Putamen (tissue), 1 donor: ENCODE results near the gene SMOC2.
"Not testable (repeated sequence)": the region's sequence is repeated elsewhere in the genome, so short reads cannot be mapped to it uniquely, and the experiment has no call there.

Source experiments
- DNase-seq: peaks from one replicate; pipeline ENCODE4 v3.0.0-alpha.2; 2016; ENCODE audit warnings: low spot score

SMOC2 gene

DNA sequence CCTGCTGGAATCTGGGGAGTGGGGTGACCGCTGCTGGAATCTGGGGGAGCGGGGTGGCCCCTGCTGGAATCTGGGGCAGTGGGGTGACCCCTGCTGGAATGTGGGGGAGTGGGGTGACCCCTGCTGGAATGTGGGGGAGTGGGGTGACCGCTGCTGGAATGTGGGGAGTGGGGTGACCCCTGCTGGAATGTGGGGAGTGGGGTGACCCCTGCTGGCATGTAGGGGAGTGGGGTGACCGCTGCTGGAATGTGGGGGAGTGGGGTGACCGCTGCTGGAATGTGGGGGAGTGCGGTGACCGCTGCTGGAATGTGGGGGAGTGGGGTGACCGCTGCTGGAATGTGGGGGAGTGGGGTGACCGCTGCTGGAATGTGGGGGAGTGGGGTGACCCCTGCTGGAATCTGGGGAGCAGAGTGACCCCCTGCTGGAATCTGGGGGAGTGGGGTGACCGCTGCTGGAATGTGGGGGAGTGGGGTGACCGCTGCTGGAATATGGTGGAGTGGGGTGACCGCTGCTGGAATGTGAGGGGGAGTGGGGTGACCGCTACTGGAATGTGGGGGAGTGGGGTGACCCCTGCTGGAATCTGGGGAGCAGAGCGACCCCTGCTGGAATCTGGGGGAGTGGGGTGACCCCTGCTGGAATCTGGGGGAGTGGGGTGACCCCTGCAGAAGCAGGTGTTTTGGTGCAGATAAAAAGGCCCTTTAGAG is 97.4 kb downstream of the SMOC2 start:
- not testable (repeated sequence) for DNase-seq

DNA sequence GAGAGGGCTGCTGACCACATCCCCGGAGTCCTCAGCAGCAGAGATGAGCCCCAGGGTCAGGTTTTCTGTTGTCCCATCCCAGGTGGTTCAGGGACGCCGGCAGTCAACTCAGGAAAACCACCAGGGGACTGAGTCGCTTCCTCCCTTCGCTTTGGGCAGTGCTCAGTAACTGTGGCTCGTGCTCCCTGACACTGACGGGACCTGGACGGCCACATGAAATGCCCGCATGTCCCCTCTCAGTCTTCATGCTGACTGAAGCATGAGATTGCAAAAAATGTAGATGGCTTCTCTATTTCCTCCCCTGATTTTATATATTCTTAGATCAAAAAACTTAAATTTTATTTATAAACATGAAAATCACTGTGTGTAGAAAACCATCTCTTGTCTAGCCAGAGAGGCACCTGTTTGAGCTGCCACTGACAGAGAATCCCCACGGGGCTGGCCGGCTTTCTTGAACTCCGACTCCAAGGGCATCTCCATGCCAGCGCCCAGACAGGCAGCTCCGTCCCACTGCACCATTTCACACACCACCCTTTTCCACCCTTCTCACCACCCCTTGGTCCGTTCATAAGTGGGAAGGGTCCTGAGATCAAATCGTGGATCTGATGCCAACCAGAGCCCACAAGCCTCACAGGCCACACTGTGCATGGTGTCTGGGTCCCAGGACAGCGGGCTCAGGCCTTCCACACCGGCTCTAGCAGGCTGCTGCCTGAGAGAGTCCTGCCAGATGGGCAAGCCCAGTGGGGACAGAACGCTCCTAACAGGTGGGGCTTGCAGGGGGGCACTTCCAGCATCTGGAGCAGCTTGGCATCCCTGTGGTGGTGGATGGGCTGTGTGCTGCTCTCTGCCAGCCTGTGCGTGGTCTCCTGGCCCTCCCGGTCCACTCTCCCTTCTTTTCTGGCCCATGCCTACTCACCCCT is 98.2 kb downstream of the SMOC2 start:
- DNase-seq, result no peak

DNA sequence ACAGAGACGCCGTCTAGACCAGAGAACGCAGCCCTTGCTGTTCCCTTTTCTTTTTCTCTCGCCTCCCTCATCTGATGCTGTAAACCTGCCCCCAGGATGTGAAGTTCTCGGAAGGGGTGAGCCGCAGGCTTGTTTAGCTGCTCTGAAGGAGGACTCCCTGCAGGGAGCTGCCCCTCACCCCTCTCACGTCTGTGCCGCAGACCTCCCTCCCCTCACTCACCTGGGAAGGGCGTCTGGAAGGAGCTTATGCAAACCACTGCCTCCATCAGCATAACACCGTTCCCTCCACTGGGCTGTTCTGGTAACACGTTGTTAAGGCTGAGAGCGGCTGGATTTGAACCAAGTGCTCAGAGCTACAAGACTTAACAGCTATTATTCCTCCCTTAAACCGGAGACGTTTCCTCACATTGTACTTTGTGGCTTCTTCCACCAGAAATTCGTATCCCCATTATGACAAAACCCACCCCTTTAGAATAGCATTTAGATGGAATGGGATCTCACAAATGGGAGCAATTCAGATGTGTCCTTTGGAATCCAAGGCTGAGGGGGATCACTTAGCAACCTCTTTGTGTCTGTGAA is 99.8 kb downstream of the SMOC2 start:
- DNase-seq, result no peak

DNA sequence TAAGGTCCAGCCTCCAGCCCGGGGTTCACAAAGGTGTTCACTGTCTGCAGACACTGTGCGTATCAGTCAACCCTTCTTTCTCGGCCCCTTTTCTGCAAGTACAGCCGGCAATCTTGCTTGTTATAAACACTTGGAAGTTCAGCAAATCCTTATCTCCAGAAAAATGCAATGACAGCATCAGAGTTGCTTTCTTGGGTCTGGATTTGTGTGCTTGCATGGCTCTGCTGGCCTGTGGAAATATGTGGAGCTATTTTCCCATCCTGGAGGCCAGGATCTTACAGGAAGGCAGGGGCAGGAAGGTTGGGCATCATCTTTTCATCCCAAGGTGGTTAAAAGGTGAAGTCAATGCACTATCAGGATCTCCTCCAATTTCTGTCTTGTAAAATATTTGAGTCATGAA is 100.3 kb downstream of the SMOC2 start:
- no peak for DNase-seq

DNA sequence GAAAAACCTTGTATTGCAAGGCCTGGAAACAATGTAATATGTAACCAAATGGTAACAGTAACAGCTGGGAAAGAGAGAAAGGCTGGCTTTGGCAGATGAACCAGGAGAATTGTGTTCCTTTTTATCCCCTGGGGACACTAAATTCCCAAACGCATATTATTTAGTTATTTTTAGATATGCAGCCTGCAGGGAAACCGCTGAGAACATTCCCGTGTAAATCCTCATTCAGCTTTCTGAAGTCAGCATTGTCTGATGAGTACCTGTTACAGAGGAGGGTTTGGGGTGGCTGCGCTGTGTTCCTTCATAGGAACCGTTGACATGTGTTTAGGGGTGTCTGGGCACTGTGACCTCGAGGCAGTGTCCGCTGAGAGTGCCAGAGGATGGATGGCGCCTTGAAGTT is 101.3 kb downstream of the SMOC2 start:
- no peak for DNase-seq

DNA sequence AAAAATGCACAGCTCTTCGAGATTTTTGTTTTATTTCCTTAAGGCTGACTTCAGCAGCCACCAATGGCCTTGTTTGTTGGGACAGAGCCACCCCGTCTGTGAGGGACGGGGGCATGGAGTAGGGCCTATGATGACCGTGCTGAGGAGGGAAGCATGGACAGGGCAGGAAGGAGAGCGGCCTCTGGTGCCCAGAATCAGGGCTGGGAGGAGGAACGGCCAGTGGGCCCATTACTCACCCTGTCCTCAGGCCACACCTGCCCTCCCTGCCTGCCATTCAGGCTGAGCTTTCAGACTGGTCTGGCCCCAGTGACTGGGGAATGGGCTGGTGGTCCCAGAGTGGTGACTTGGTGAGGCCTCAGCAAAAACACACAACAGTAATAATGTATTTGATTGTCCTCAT is 104.4 kb downstream of the SMOC2 start:
- DNase-seq, result no peak

DNA sequence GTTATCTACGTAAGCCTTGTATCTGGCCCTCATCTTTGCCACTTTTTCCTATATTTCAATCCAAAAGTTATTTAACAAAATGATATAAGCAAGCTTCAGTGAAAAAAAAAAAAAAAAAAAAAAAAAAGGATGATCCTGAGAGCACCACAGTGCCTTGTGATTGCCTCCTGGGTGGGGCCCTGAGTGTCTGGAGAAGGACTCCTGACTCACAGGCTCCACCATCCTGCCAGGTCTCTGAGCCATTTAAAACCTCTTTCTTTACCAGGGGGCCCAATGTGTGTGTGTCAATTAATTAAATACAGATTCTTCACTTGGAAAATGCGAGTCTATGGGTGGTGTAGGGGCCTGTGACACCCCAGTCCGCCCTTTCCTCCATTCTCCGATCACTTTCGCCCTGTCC is 105.2 kb downstream of the SMOC2 start:
- no peak for DNase-seq

DNA sequence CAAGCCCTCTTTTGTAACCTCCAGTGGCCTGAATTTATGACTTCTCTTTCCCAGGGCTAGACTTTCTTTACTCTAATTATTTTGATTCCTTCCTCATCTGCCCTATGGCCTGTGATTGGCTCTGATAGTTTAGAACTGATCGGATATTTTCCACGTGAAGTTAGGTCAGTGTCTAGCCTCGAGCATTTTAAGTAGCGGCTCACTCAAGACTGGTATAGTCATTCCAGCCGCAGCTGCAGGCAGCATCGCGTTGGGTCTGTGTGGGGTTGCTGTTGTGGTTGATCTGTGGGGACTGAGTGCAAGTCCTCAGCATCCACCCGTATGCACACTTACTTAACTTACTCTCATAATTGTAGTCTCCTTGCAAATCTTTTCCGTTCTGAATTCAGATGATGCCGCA is 105.7 kb downstream of the SMOC2 start:
- no peak for DNase-seq

DNA sequence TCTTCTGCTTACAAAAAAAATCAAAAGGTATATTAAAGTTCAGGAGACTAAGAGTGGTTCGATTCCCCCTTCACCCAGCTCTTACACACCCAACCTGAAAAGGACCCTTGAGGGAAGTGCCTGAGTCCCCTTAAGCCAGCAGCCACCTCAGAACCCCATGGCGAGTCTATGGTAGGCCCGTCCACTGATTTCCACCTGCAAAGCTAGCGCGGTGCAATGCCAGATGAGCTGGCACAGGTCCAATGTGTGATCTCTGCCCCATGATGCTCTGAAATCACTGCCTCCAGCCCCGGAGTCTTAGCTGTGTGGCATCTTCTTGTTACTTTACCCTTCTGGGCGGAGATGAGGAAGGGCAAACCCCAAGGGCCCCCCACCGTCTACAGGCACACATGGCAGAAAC is 109.3 kb downstream of the SMOC2 start:
- no peak for DNase-seq

DNA sequence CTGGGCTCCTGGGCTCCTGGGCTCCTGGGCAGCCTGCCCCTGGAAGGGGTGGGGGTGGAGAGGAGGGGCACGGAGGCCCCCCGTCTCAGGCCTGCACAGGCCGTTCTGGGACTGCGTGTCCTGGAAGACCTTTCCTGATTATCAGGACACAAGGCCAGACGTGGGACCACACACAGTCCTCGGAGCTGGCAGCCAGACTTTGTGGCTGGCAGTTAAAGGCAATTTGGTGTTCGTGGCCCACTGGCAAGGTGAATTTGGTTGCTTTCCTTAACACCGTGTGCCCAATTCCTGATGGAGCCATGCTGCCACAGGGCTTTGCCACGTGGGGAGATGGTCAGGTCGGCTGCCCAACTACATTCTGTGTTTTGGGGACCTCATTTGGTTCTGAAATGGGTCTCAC is 113.5 kb downstream of the SMOC2 start:
- no peak for DNase-seq

DNA sequence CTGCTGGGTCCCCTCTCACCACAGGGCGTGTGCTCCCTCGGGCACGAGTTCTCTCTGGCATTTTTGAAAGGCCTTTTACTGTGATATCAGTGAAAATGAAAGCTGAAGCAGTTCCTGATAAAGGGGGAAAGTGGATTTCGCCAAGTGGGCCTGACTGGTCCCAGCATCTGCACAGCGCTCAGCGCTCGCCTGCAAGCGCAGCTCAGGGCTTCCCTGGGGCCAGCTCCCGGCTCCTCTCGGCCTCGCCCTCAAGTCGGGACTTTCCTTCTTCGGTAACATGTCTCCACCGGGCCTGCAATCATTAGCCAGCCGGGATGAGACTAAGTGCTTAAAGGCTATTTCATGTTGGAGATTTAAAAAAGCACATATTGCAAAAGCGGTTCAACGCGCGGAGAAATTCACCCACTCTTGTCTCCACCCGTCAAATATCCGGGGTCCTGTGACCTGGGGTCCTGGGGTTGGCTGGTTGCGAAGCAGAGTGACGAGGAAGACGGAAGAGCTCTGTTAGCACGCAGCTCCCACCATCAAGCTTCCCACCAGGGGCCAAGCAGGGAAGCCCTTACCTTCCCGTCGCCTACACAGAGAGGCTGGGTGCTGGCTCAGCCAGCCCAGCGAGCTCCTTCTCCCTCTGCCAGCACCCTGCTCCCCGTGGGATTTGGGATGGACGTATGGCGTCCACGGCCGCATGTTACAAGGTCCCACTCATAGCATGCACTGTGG is 114.1 kb downstream of the SMOC2 start:
- no peak for DNase-seq

DNA sequence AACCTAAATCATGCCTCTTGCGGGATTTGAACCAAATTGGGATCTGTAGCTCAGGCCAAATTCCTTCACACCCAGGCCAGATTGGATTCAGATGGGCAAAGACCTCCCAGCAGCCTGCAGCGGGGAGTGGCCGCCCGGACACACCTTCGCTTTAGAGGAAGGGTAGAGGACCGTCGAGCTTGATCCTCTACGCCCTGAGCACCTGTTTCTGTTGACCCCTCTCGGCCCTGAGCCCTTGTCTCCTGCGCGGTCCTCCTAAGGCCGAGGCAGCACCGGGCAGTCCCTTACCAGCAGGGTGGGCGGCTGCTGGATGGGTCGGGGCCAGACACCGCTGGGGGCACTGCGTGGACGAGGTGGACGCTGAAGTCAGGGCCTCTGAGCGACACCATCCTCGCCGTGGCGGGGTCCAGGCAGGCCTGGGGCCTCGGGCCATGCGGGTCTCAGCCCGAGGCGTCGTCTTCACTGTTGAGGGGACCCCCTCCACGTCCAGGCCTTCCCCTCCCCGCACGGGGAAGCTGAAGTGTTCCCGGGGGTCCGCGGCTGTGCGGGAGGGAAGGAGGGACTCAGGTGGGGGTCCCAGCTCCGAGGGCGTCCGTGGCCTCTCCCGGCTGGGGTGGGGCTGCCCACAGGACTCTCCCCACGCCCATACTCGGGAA is 114.8 kb downstream of the SMOC2 start:
- DNase-seq, result no peak

DNA sequence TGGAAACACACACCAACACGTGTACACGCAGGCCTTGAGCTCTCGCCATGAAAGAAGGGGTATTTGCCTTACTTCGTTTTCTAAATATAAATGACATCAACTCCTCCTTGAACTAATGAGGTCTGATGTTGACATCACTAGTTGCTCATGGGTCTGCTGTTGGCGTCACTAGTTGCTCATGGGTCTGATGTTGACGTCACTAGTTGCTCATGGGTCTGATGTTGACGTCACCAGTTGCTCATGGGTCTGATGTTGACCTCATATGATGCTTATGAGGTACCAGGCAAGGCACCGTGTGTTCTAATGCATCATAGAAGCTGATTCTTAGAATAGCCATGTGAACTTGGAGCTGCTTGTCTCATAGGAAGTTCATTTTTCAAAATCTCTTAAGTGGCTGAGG is 116.5 kb downstream of the SMOC2 start:
- DNase-seq, result no peak

DNA sequence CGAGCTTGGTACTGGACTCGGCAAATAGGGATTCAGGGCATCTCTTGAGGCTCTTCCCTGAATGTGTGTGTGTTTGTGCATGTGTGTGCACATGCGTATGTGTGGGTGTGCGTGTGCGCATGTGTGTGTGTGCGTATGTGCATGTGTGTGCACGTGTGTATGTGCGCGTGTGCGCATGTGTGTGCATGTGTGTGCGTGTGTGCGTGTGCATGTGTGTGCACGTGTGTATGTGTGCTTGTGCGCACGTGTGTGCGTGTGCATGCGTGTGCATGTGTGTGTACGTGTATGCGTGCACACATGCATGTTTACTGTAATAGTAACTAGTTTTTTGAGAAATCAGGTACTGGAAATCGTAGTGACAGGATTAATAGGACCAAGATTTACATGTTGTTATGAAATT is 117.7 kb downstream of the SMOC2 start:
- DNase-seq, result no peak

DNA sequence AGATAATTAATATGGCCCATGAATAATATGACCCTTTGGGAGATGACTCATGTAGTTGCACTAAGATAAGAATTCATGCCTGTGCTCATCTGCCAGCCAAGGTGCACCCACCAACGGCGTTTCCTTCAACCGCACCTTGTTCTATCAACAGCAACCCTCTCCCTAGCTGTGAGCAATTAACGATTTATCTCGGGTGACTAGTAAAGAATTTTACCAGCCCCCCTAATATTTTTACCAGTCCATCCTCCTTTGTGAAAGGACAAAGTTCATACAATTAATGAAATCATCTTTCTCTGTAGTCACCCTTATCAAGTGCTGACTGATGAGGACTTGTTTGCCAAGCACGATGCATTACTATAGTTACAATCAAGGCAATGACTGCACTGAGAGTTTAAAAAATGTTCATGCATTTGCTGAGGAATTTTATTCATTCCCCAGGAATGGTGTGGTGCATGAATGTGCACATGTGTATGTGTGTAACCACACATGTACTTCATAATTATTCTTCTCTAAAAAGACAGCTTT is 118.7 kb downstream of the SMOC2 start:
- no peak for DNase-seq

DNA sequence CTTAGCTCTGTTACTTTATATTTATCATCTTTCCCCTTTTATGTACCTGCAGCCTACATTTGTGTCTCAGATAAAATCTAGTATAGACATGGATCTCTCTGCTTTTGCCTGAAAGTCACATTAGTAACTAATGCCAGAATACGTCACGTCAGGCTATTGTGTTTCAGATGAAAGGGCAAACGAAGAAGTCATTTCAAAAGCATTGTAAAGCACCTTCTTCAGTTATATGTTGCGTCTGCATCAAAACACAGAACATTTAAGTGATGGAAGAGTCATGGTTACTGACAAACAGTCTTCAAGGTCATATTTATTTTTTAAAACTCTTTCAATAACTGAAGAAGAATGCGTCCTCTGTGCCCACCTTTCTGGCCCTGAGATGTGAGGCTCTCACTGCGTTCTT is 119.1 kb downstream of the SMOC2 start:
- DNase-seq, result no peak

DNA sequence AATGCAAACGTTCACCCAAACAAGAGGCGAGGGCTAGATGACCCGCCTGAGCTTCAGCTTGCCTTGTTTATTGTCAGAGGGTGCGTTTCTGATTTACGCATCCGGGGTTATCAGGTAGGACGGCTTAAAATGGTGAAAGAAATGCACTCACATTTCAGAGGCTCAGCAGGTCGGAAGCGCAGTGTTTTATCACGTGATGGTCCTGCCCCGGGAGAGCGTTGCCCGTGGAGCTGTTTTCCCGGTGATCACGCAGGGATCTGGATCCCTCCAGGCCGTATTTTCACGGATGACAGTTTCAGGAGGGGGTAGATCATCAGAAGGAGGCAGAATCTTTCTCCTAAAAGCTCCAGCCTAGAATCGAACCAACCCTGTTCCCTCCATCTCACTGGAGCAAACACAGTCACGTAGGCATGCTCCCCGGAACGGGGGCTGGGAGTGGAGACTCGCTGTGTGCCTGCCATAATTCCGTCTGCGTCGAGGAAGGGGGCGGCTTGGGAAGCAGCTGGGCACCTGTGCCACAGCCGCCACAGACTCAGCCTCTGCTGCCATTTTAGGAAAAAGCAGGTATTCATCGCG is 121.7 kb downstream of the SMOC2 start:
- no peak for DNase-seq

DNA sequence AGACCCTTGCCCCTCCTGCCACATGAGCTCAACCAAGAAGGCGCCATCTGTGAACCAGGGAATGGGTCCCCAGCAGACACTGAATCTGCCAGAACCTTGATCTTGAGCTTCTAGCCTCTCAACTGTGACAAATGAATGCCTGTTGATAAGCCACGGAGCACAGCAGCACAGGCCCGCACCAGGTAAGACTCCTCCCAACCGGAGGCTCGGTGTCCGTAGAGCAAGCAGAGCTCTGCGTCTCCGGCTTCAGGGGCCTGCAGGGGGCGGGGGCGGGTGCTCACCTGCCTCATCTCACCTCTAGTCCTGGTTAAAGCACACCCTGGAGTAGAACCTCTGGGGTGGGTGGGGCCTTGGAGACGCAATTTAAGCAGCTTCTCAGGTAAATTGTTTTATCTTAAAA is 122.7 kb downstream of the SMOC2 start:
- DNase-seq, result no peak

DNA sequence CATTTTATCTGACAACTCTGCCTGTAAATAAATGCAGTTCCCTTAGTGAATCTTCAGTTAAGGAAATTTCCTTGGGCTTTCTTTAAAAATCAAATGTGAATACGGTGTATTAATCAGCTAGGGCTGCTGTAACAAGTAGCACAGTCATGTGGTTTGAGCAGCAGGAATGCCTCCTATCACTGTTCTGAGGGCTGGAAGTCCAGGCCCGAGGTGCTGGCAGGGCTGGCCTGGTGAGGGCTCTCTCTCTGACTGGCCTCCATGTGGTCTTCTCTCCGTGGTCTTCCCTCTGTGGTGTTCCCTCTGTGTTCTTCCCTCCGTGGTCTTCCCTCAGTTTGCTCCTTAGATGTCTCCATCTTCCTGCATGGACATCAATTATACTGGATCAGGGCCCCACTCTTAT is 124.1 kb downstream of the SMOC2 start:
- DNase-seq, result no peak

DNA sequence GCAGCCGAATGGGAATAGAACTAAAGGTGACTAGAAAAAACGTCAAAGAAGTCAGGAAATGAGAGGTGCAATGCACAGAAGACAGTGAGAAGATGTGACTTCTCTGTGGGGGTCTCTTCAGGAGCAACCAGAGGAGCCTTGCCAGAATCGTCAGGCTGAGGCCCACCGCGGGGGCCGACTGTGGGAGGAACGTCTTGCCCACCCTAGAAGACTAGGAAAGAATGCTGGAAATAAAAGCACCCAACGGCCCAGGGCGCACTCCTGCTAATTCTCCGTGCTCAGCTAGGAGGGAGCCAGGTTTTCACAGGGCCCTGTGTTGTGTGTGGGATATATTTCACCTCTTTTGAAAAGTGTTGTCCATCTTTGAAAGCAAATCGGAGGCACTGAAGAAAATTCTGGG is 129.2 kb downstream of the SMOC2 start:
- DNase-seq, result no peak

DNA sequence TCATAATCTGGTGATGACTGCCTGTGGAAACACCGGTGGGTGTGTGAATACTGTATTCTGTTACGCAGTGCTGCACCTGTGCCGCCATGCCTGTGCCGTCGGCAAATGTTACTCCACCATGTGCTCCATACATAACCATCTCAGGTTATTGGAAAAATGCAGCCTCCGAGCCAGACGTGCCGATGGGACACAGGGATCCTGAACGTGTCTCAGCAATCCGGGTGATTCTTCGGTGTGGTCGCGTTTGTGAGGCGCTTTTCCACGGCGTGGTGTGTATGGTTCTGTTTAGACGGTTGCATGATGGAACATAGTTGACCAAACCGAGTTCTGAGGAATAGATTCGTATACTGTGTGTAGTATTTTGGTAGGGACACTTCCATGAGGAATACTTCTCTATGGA is 130.3 kb downstream of the SMOC2 start:
- DNase-seq, result no peak
